Fibroblast of skin of abdomen (primary cell): ENCODE results near the gene SLC37A1.

ENCODE experiments used
- DNase-seq: peaks from one replicate; pipeline ENCODE4 v3.0.0-alpha.2; 2013

Gene SLC37A1

GRCh38 chr21:42530167-42530518 lies 16.5 kb downstream of the SLC37A1 start:
- no peak for DNase-seq

GRCh38 chr21:42531771-42532170 lies 18.1 kb downstream of the SLC37A1 start:
- DNase-seq: no peak

- DNase-seq: no peak
Observed at GRCh38 chr21:42532466-42533181, 19.0 kb downstream of the SLC37A1 start.

GRCh38 chr21:42533306-42533962 lies 19.8 kb downstream of the SLC37A1 start:
- DNase-seq: no peak

- no peak for DNase-seq
Observed at GRCh38 chr21:42533963-42534355, 20.3 kb downstream of the SLC37A1 start.

GRCh38 chr21:42534421-42535378 lies 21.0 kb downstream of the SLC37A1 start:
- DNase-seq: no peak

GRCh38 chr21:42535602-42536171 lies 22.0 kb downstream of the SLC37A1 start:
- DNase-seq: no peak

- no peak for DNase-seq
Observed at GRCh38 chr21:42536601-42537000, 22.9 kb downstream of the SLC37A1 start.

GRCh38 chr21:42537106-42537742 lies 23.6 kb downstream of the SLC37A1 start:
- no peak for DNase-seq

- DNase-seq: no peak
Observed at GRCh38 chr21:42538479-42539275, 25.0 kb downstream of the SLC37A1 start.

GRCh38 chr21:42539342-42539741 lies 25.7 kb downstream of the SLC37A1 start:
- DNase-seq: no peak

GRCh38 chr21:42539931-42540343 lies 26.3 kb downstream of the SLC37A1 start:
- DNase-seq: no peak

GRCh38 chr21:42540396-42540795 lies 26.7 kb downstream of the SLC37A1 start:
- DNase-seq: no peak

- DNase-seq: no peak
Observed at GRCh38 chr21:42541174-42541573, 27.5 kb downstream of the SLC37A1 start.

- no peak for DNase-seq
Observed at GRCh38 chr21:42541618-42542017, 28.0 kb downstream of the SLC37A1 start.

- DNase-seq: no peak
Observed at GRCh38 chr21:42542196-42542595, 28.5 kb downstream of the SLC37A1 start.

- no peak for DNase-seq
Observed at GRCh38 chr21:42542596-42542995, 28.9 kb downstream of the SLC37A1 start.

GRCh38 chr21:42543106-42543847 lies 29.6 kb downstream of the SLC37A1 start:
- no peak for DNase-seq

GRCh38 chr21:42544544-42544943 lies 30.9 kb downstream of the SLC37A1 start:
- DNase-seq: no peak

- no peak for DNase-seq
Observed at GRCh38 chr21:42545317-42545716, 31.7 kb downstream of the SLC37A1 start.

GRCh38 chr21:42545745-42546144 lies 32.1 kb downstream of the SLC37A1 start:
- DNase-seq: no peak
